ENCODE results near the gene OR4D1. TPM values are rescaled to one million over a fixed set of nuclear protein-coding genes. Genes with fewer than 3 reads are reported as not detected.
A peak's percentile ranks its signal among the peaks of the same experiment; 100 is the strongest.

OR4D1 gene
- total and polyA plus RNA-seq, 2 of the 13 experiments (the other 11 are each of a cell fraction or from before 2014, with no cell fraction given) = not detected

DNA sequence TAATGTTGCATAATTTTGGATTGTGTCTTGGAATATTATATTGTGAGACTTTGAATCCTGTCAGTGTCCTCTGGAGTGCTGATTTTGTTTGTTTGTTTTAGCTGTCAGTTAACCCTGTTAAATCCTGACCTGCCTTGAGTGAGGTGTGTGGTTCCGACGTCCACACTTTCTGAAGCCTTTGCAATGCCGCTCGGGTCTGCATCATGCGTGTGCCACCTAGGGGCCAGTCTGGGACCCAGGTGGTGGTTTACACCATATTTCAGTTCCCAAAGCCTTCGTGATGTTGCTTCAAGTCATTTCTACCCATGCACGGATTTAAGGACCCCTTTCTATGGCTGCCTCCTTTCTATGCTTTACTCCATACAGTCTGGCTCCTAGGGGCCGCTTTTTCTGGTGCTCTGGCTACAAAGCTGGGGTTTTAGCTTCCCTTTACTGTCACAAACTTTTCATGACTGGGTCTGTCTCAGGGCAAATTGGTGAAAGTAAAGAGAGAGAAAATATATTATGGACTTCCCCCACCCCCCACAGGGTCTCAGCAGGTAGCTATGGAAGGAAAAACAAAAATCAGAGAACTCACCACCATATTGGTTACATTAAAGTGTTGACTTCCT lies 11.4 kb upstream of the OR4D1 start (continued):
- peak; percentile 29; the same call in 1 of the 2 replicates for TF ChIP-seq SMC3 (IDR thresholded peaks at IDR 0.05; ENCODE audit: low read length)
- TF ChIP-seq, protein P1, sequence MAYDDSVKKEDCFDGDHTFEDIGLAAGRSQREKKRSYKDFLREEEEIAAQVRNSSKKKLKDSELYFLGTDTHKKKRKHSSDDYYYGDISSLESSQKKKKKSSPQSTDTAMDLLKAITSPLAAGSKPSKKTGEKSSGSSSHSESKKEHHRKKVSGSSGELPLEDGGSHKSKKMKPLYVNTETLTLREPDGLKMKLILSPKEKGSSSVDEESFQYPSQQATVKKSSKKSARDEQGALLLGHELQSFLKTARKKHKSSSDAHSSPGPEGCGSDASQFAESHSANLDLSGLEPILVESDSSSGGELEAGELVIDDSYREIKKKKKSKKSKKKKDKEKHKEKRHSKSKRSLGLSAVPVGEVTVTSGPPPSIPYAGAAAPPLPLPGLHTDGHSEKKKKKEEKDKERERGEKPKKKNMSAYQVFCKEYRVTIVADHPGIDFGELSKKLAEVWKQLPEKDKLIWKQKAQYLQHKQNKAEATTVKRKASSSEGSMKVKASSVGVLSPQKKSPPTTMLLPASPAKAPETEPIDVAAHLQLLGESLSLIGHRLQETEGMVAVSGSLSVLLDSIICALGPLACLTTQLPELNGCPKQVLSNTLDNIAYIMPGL (CRISPR knock-in tag; IDR thresholded peaks at IDR 0.05; ENCODE audit: borderline replicate concordance in 1 of 2, low read depth in 1 of 2) = 0 out of 4 replicates have a peak, but pooled peaks of 1 of the 2 experiments have one; percentile 36
- peak; percentile 25; the same call in 1 of the 2 replicates for TF ChIP-seq CEBPG (CRISPR knock-in tag; IDR thresholded peaks at IDR 0.05)
- TF ChIP-seq DNMT1 (CRISPR knock-in tag; IDR thresholded peaks at IDR 0.05) = no peak
- no peak for TF ChIP-seq MAF1 (CRISPR knock-in tag; IDR thresholded peaks at IDR 0.05; ENCODE audit: borderline replicate concordance)
- TF ChIP-seq SALL1 (CRISPR knock-in tag; IDR thresholded peaks at IDR 0.05) = 0 out of 2 replicates have a peak, but pooled peaks have one; percentile 9
- peak; percentile 88 for TF ChIP-seq ZNF652 (CRISPR knock-in tag; IDR thresholded peaks at IDR 0.05; ENCODE audit: borderline replicate concordance, low read depth)
- TF ChIP-seq ATF7 (IDR thresholded peaks at IDR 0.05) = no peak
- no peak for TF ChIP-seq ATF7 (CRISPR knock-in tag; IDR thresholded peaks at IDR 0.05)
- TF ChIP-seq, protein P2, sequence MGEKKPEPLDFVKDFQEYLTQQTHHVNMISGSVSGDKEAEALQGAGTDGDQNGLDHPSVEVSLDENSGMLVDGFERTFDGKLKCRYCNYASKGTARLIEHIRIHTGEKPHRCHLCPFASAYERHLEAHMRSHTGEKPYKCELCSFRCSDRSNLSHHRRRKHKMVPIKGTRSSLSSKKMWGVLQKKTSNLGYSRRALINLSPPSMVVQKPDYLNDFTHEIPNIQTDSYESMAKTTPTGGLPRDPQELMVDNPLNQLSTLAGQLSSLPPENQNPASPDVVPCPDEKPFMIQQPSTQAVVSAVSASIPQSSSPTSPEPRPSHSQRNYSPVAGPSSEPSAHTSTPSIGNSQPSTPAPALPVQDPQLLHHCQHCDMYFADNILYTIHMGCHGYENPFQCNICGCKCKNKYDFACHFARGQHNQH (CRISPR knock-in tag; IDR thresholded peaks at IDR 0.05) = 0 out of 2 replicates have a peak, but pooled peaks have one; percentile 28
- TF ChIP-seq AFF4 (CRISPR knock-in tag; IDR thresholded peaks at IDR 0.05) = no peak
- TF ChIP-seq KIAA2018 (CRISPR knock-in tag; IDR thresholded peaks at IDR 0.05; ENCODE audit: borderline replicate concordance) = no peak
- no peak for TF ChIP-seq ZNF569 (CRISPR knock-in tag; IDR thresholded peaks at IDR 0.05; ENCODE audit: borderline replicate concordance)
- TF ChIP-seq ZNF121 (CRISPR knock-in tag; IDR thresholded peaks at IDR 0.05) = no peak

Data from HepG2 (cell line).